HepG2 (cell line): ENCODE results near the gene MPG. TPM values are rescaled to one million over a fixed set of nuclear protein-coding genes. Genes with fewer than 3 reads are reported as not detected.

Experiments used
- ARID4A ChIP-seq: sonication (generic); formaldehyde crosslinking; IDR thresholded peaks from 2 replicates; pipeline ENCODE4 v1.5.0; 2020; ENCODE audit warnings: mild to moderate bottlenecking, missing genetic modification reagents, borderline replicate concordance
- ASH2L ChIP-seq: fragments of 300-600, 200-600 bp; sonication (generic); IDR thresholded peaks from 2 replicates; pipeline ENCODE4 v1.7.0; 2017; ENCODE audit warnings: low read depth, mild to moderate bottlenecking, moderate library complexity, mixed read lengths, low read length; ENCODE audit not compliant: insufficient read length
- CREM ChIP-seq, 2 experiments: sonication (generic) in 1 of 2; formaldehyde crosslinking in 1 of 2; IDR thresholded peaks; 2 replicates each; pipeline versions ENCODE4 v1.4.0 to v1.6.1; 2016 to 2020; ENCODE audit warnings: antibody characterized with exemption in 1 of 2, mild to moderate bottlenecking in 1 of 2, missing genetic modification reagents in 1 of 2
- ELF1 ChIP-seq: sonication (generic); formaldehyde crosslinking; IDR thresholded peaks from 2 replicates; pipeline ENCODE4 v1.4.0; 2020; ENCODE audit warnings: missing genetic modification reagents
- EP300 ChIP-seq, 3 experiments: sonication (generic) in 1 of 3; formaldehyde crosslinking in 1 of 3; IDR thresholded peaks; 2 replicates each; pipeline versions ENCODE4 v1.5.1 to v1.6.1; 2011 to 2020; ENCODE audit warnings: low read depth in 2 of 3, low read length in 2 of 3, borderline replicate concordance in 1 of 3, improper control_type of control experiment in 1 of 3, mild to moderate bottlenecking in 1 of 3, missing genetic modification reagents in 1 of 3, moderate library complexity in 1 of 3
- GATAD2A ChIP-seq: IDR thresholded peaks from 2 replicates; pipeline ENCODE4 v1.6.1; 2016
- HOMEZ ChIP-seq: IDR thresholded peaks from 2 replicates; pipeline ENCODE4 v1.6.1; 2016; ENCODE audit warnings: low read depth
- MED8 ChIP-seq: sonication (generic); formaldehyde crosslinking; IDR thresholded peaks from 2 replicates; pipeline ENCODE4 v1.8.1; 2023; ENCODE audit warnings: mild to moderate bottlenecking, missing genetic modification reagents; ENCODE audit not compliant: insufficient replicate concordance
- NR2C2 ChIP-seq: sonication (generic); formaldehyde crosslinking; IDR thresholded peaks from 2 replicates; pipeline ENCODE4 v1.4.0; 2020; ENCODE audit warnings: missing genetic modification reagents, mild to moderate bottlenecking, moderate library complexity, borderline replicate concordance
- NR2F1 ChIP-seq, 2 experiments: fragments of 450-650 bp in 1 of 2; formaldehyde crosslinking in 1 of 2; IDR thresholded peaks; 2 replicates each; pipeline versions ENCODE4 v1.5.0 to v1.6.1; 2016 to 2020; ENCODE audit warnings: mild to moderate bottlenecking in 1 of 2, missing compliant biosample characterization in 1 of 2, missing genetic modification reagents in 1 of 2, moderate library complexity in 1 of 2
- POGZ ChIP-seq: sonication (generic); formaldehyde crosslinking; IDR thresholded peaks from 2 replicates; pipeline ENCODE4 v1.4.0; 2020; ENCODE audit warnings: mild to moderate bottlenecking, missing genetic modification reagents
- SNAI1 ChIP-seq: sonication (generic); formaldehyde crosslinking; IDR thresholded peaks from 2 replicates; pipeline ENCODE4 v1.5.0; 2020; ENCODE audit warnings: mild to moderate bottlenecking, missing genetic modification reagents, borderline replicate concordance
- THAP7 ChIP-seq: sonication (generic); formaldehyde crosslinking; IDR thresholded peaks from 2 replicates; pipeline ENCODE4 v1.8.1; 2023; ENCODE audit warnings: mild to moderate bottlenecking, missing genetic modification reagents
- TMF1 ChIP-seq: sonication (generic); formaldehyde crosslinking; IDR thresholded peaks from 2 replicates; pipeline ENCODE4 v1.8.1; 2022; ENCODE audit warnings: low read depth, missing genetic modification reagents
- ZNF574 ChIP-seq: sonication (generic); formaldehyde crosslinking; IDR thresholded peaks from 2 replicates; pipeline ENCODE4 v1.4.0; 2020; ENCODE audit warnings: missing genetic modification reagents
- ZNF674 ChIP-seq: sonication (generic); formaldehyde crosslinking; IDR thresholded peaks from 2 replicates; pipeline ENCODE4 v1.5.0; 2020; ENCODE audit warnings: low read depth, mild to moderate bottlenecking, missing genetic modification reagents
- polyA plus RNA-seq, 8 experiments: library from polyadenylated mRNA; depleted of rRNA in 3 of 8; stranded (reverse) in 7 of 8; unstranded in 1 of 8; fragments of >200 nt; fragmentation: Illumina TruSeq in 4 of 8; extraction: Trizol in 4 of 8; gene quantifications; 2 replicates each; pipeline versions ENCODE4 v1.2.1 to v1.2.3, GENCODE V29; 2011 to 2016; ENCODE audit warnings: low read depth in 4 of 8, missing spikeins in 1 of 8, mixed read lengths in 1 of 8; ENCODE audit not compliant: insufficient read depth in 1 of 8
- total RNA-seq, 5 experiments: library from RNA; depleted of rRNA; stranded (reverse); fragments of >200 nt; fragmentation: Illumina TruSeq; extraction: Trizol; gene quantifications; 2 replicates each; pipeline ENCODE4 v1.2.3, GENCODE V29; 2016; ENCODE audit warnings: low read depth in 1 of 5

Gene MPG
- total and polyA plus RNA-seq, 2 of the 13 experiments (the other 11 are each of a cell fraction or from before 2014, with no cell fraction given) = 59.1 to 62.5 TPM

GRCh38 chr16:75580-76501, 2.2 kb upstream of the MPG start (continued):
- TF ChIP-seq ZNF674 (CRISPR knock-in tag) = 0 out of 2 replicates have a peak, but pooled peaks have one; percentile 29
- TF ChIP-seq CREM (IDR thresholded peaks at IDR 0.05) = no peak; the same call in 1 of the 2 replicates
- no peak for TF ChIP-seq CREM (CRISPR knock-in tag; IDR thresholded peaks at IDR 0.05)
- TF ChIP-seq NR2F1 (CRISPR knock-in tag; IDR thresholded peaks at IDR 0.05) = 0 out of 4 replicates have a peak, but pooled peaks of 1 of the 2 experiments have one; percentile 48
- TF ChIP-seq THAP7 = no peak
- peak; percentile 14; the same call in 1 of the 2 replicates for TF ChIP-seq POGZ (CRISPR knock-in tag)
- peak; percentile 63 for TF ChIP-seq GATAD2A
- peak; percentile 32; the same call in 1 of the 2 replicates for TF ChIP-seq NR2C2 (CRISPR knock-in tag)
- peak; percentile 10; the same call in 1 of the 2 replicates for TF ChIP-seq ZNF574 (CRISPR knock-in tag)
- no peak for TF ChIP-seq MED8 (CRISPR knock-in tag)
- TF ChIP-seq TMF1 = no peak
- TF ChIP-seq HOMEZ (CRISPR knock-in tag) = 0 out of 2 replicates have a peak, but pooled peaks have one; percentile 23
- TF ChIP-seq SNAI1 (CRISPR knock-in tag) = peak; percentile 28; the same call in 1 of the 2 replicates
- TF ChIP-seq ARID4A = peak; percentile 76
- TF ChIP-seq EP300 (IDR thresholded peaks at IDR 0.05; ENCODE audit: low read depth in 2 of 2, low read length in 2 of 2) = peak in 1 of 2 experiments; percentile 41; a peak in 1 of 4 replicates
- no peak for TF ChIP-seq EP300 (CRISPR knock-in tag; IDR thresholded peaks at IDR 0.05; ENCODE audit: borderline replicate concordance)
- TF ChIP-seq ELF1 = peak; percentile 95
- peak; percentile 14 for TF ChIP-seq ASH2L
